B cell (primary cell): ENCODE measurements around the gene SLC2A4RG.

Source experiments
- CTCF ChIP-seq: fragments of 200-600 bp; IDR thresholded peaks from one replicate; pipeline ENCODE4 v1.8.0; 2022; ENCODE audit warnings: antibody characterized with exemption, mild to moderate bottlenecking
- EZH2 ChIP-seq: IDR thresholded peaks from 2 replicates; pipeline ENCODE4 v1.6.1; 2012; ENCODE audit warnings: borderline replicate concordance, low read depth, mild to moderate bottlenecking, moderate library complexity, low read length; ENCODE audit not compliant: insufficient read depth, poor library complexity, severe bottlenecking

GRCh38 chr20:63748934-63749270, 9.3 kb downstream of the SLC2A4RG start:
- TF ChIP-seq CTCF (no peak), EZH2 (no peak)
